Panc1 (cell line): ENCODE measurements around the gene MACROD2. TPM values are rescaled to one million over a fixed set of nuclear protein-coding genes. Genes with fewer than 3 reads are reported as not detected.

Source experiments
- ATAC-seq: fragments of 200-7000 bp; cut with Tn5 transposase; 2 replicates; pipeline ENCODE4 v1.9.1; 2020; ENCODE audit warnings: mild to moderate bottlenecking, moderate library complexity
- BruUV-seq: library from RNA; stranded (reverse); fragments of 400-500 nt; replicated peaks from 2 replicates; lab custom pipeline; 2021; lab: Mats Ljungman, UMichigan
- CTCF ChIA-PET: fragments of 300-600 bp; sonication (Branson Sonifier 250); formaldehyde crosslinking; loops from one replicate; lab custom pipeline; 2022; ENCODE audit warnings: antibody characterized with exemption; lab: Charles Lee
- POLR2A ChIA-PET: fragments of 300-600 bp; sonication (Branson Sonifier 250); formaldehyde crosslinking; loops from one replicate; lab custom pipeline; 2022; ENCODE audit warnings: antibody characterized with exemption; lab: Charles Lee
- DNase-seq: peaks from one replicate; pipeline ENCODE4 v3.0.0-alpha.2; 2010; ENCODE audit warnings: low read depth, low spot score
- H3K27ac ChIP-seq: 2 replicates; pipeline ENCODE4 v1.5.1; 2011; ENCODE audit warnings: mild to moderate bottlenecking, low read length, inconsistent platforms
- H3K27me3 ChIP-seq: fragments of 200-500 bp; sonication (Bioruptor generic); 2 replicates; pipeline ENCODE4 v1.6.0; 2014; ENCODE audit warnings: low read length, inconsistent platforms; ENCODE audit not compliant: control insufficient read depth, insufficient read depth
- H3K36me3 ChIP-seq: fragments of 200-500 bp; sonication (Bioruptor generic); 2 replicates; pipeline ENCODE4 v1.5.1; 2014; ENCODE audit warnings: inconsistent platforms, mild to moderate bottlenecking, low read length, moderate library complexity; ENCODE audit not compliant: control insufficient read depth, insufficient read depth
- H3K4me1 ChIP-seq: 2 replicates; pipeline ENCODE4 v1.5.1; 2011; ENCODE audit warnings: inconsistent platforms, mild to moderate bottlenecking, low read length, moderate library complexity; ENCODE audit not compliant: control insufficient read depth, insufficient read depth
- H3K4me3 ChIP-seq, 2 experiments: 2 replicates each; pipeline ENCODE4 v1.5.1; 2011 to 2012; ENCODE audit warnings: low read depth in 2 of 2, low read length in 2 of 2, mild to moderate bottlenecking in 2 of 2, inconsistent platforms in 1 of 2, moderate library complexity in 1 of 2
- H3K9me3 ChIP-seq: fragments of 200-500 bp; sonication (Bioruptor generic); 2 replicates; pipeline ENCODE4 v1.5.1; 2014; ENCODE audit warnings: low read depth, mild to moderate bottlenecking, inconsistent platforms, low read length, moderate library complexity; ENCODE audit not compliant: control insufficient read depth, insufficient read depth
- POLR2AphosphoS5 ChIP-seq: IDR thresholded peaks from 2 replicates; pipeline ENCODE4 v1.6.1; 2012; ENCODE audit warnings: mild to moderate bottlenecking, low read depth, low read length, moderate library complexity
- SIN3A ChIP-seq: IDR thresholded peaks from 2 replicates; pipeline ENCODE4 v1.6.1; 2012; ENCODE audit warnings: low read depth, mild to moderate bottlenecking, low read length, moderate library complexity, borderline replicate concordance; ENCODE audit not compliant: insufficient read depth
- TCF7L2 ChIP-seq: IDR thresholded peaks from 2 replicates; pipeline ENCODE4 v1.6.1; 2011; ENCODE audit warnings: mild to moderate bottlenecking, low read depth, low read length, inconsistent platforms
- in situ Hi-C: cut with HindIII; loops from 2 replicates; pipeline ENCODE4 v1.10.0; 2016; ENCODE audit warnings: low sequenced_read_pairs, low pct_unique_long_range_greater_than_20kb
- intact Hi-C: fragments of 100-400 bp; cut with micrococcal nuclease; formaldehyde crosslinking; loops from one replicate; pipeline ENCODE4 v1.10.0; 2022; ENCODE audit not compliant: unreplicated experiment
- total RNA-seq: library from RNA; stranded (reverse); gene quantifications from one replicate; pipeline ENCODE4 v1.2.1, GENCODE V29; 2021; ENCODE audit not compliant: unreplicated experiment
- TF ChIP-seq, protein P1 (sequence below), 2 experiments: IDR thresholded peaks; 2 replicates each; pipeline ENCODE4 v1.6.1; 2011 to 2012; ENCODE audit warnings: low read depth in 2 of 2, control low read depth in 1 of 2, low read length in 1 of 2, mild to moderate bottlenecking in 1 of 2, moderate library complexity in 1 of 2; ENCODE audit not compliant: insufficient read depth in 1 of 2
- TF ChIP-seq, protein P2 (sequence below): fragments of 450-650 bp; IDR thresholded peaks from 2 replicates; pipeline ENCODE4 v1.5.1; 2017; ENCODE audit warnings: mild to moderate bottlenecking

MACROD2 gene
- total RNA-seq, 1 experiment from 2014 or later = 1.2 TPM

DNA sequence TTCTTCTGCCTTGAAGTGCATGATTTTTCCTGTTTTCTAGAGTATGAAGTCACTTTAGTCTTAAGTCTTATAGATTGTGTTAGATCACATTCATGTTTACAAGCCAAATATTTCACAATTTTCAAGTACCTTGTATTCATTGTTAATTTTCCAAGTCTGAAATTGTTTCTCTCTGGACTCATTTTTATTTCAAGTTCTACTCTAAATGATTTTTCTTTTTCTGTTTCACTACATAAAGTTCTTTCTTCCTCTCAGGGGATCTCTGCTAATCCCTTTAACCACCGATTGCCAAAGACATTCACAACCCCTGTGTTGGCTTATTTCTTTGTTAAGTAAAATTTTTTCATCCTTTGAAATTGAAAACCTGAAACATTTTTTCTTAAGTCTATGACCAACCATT, 1772.3 kb downstream of the MACROD2 start:
- intact Hi-C loops (no loop called here), in situ Hi-C loops (no loop called here)
- POLR2A ChIA-PET = no interaction called here
- Histone ChIP-seq H3K9me3 (no peaks in the 10 kb centered on the region), H3K27me3 (no peaks in the 10 kb centered on the region), H3K4me3 (no peak overlapping the region), H3K27ac (no peak overlapping the region), H3K4me1 (no peaks in the 10 kb centered on the region), H3K36me3 (no peaks in the 10 kb centered on the region)
- BruUV-seq = no TSS peak
- TF ChIP-seq, protein P1, sequence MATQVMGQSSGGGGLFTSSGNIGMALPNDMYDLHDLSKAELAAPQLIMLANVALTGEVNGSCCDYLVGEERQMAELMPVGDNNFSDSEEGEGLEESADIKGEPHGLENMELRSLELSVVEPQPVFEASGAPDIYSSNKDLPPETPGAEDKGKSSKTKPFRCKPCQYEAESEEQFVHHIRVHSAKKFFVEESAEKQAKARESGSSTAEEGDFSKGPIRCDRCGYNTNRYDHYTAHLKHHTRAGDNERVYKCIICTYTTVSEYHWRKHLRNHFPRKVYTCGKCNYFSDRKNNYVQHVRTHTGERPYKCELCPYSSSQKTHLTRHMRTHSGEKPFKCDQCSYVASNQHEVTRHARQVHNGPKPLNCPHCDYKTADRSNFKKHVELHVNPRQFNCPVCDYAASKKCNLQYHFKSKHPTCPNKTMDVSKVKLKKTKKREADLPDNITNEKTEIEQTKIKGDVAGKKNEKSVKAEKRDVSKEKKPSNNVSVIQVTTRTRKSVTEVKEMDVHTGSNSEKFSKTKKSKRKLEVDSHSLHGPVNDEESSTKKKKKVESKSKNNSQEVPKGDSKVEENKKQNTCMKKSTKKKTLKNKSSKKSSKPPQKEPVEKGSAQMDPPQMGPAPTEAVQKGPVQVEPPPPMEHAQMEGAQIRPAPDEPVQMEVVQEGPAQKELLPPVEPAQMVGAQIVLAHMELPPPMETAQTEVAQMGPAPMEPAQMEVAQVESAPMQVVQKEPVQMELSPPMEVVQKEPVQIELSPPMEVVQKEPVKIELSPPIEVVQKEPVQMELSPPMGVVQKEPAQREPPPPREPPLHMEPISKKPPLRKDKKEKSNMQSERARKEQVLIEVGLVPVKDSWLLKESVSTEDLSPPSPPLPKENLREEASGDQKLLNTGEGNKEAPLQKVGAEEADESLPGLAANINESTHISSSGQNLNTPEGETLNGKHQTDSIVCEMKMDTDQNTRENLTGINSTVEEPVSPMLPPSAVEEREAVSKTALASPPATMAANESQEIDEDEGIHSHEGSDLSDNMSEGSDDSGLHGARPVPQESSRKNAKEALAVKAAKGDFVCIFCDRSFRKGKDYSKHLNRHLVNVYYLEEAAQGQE (IDR thresholded peaks at IDR 0.05; ENCODE audit: insufficient read depth in 1 of 2, low read depth in 2 of 2, low read length in 1 of 2) = no peak
- ATAC-seq (no peak), DNase-seq (no peak)
- CTCF ChIA-PET = no interaction called here

DNA sequence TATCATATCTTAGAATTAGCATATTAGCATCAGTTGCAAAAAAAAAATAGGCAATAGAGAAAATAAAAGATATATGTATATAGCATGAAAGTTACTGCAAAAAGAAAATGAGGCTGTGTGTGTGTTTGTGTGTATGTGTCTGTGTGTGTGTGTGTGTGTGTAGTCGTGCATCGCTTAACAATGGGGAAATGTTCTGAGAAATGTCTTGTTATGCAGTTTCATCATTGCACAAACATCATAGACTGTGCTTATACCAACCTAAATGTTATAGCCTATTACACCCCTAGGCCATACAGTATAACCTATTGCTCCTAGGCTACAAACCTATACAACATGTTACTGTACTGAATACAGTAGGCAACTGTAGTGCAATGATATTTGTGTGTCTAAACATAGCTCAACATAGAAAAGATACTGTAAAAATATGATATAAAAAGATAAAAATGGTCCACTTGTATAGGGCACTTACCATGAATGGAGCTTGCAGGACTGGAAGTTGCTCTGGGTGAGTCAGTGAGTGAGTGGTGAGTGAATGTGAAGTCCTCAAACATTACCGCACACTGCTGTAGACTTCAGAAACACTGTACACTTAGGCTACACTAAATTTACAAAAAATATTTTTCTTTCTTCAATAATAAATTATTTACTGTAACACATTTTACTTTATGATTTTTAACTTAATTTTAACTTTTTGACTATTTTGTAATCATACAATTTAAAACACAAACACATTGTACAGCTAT, 1772.9 kb downstream of the MACROD2 start:
- DNase-seq (no peak), ATAC-seq (no peak)
- in situ Hi-C loops (no loop called here), intact Hi-C loops (no loop called here)
- Histone ChIP-seq H3K27me3 (no peaks in the 10 kb centered on the region), H3K4me1 (no peaks in the 10 kb centered on the region), H3K27ac (no peak overlapping the region), H3K9me3 (no peaks in the 10 kb centered on the region), H3K4me3 (no peak overlapping the region), H3K36me3 (no peaks in the 10 kb centered on the region)
- CTCF ChIA-PET = no interaction called here
- POLR2A ChIA-PET = no interaction called here
- TF ChIP-seq SIN3A = no peak
- TF ChIP-seq POLR2AphosphoS5 = no peak
- no peak for TF ChIP-seq TCF7L2
- TF ChIP-seq, protein P1 (IDR thresholded peaks at IDR 0.05; ENCODE audit: insufficient read depth in 1 of 2, low read depth in 2 of 2, low read length in 1 of 2) = no peak
- TF ChIP-seq, protein P2, sequence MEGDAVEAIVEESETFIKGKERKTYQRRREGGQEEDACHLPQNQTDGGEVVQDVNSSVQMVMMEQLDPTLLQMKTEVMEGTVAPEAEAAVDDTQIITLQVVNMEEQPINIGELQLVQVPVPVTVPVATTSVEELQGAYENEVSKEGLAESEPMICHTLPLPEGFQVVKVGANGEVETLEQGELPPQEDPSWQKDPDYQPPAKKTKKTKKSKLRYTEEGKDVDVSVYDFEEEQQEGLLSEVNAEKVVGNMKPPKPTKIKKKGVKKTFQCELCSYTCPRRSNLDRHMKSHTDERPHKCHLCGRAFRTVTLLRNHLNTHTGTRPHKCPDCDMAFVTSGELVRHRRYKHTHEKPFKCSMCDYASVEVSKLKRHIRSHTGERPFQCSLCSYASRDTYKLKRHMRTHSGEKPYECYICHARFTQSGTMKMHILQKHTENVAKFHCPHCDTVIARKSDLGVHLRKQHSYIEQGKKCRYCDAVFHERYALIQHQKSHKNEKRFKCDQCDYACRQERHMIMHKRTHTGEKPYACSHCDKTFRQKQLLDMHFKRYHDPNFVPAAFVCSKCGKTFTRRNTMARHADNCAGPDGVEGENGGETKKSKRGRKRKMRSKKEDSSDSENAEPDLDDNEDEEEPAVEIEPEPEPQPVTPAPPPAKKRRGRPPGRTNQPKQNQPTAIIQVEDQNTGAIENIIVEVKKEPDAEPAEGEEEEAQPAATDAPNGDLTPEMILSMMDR = no peak
- BruUV-seq = no TSS peak
